Sigmoid colon (tissue), 7 donors: ENCODE measurements around the gene PCDHGB5. TPM values are rescaled to one million over a fixed set of nuclear protein-coding genes. Genes with fewer than 3 reads are reported as not detected.

Experiments
- DNase-seq: peaks from one replicate; pipeline ENCODE4 v3.0.0-alpha.2; 2019
- H3K27ac ChIP-seq, 4 donors: fragments of 200-600 bp; sonication (generic); one replicate each; pipeline ENCODE4 v1.5.1; 2016 to 2019; ENCODE audit warnings: mild to moderate bottlenecking in 1 of 4
- H3K27me3 ChIP-seq, 3 donors: fragments of 200-600 bp; sonication (generic); one replicate each; pipeline ENCODE4 v1.5.1; 2019; ENCODE audit warnings: mild to moderate bottlenecking in 1 of 3
- H3K36me3 ChIP-seq, 4 donors: fragments of 200-600 bp; sonication (generic); one replicate each; pipeline ENCODE4 v1.5.1; 2016 to 2019
- H3K4me1 ChIP-seq, 4 donors: fragments of 200-600 bp; sonication (generic); one replicate each; pipeline ENCODE4 v1.5.1; 2017 to 2019
- H3K4me3 ChIP-seq, 4 donors: fragments of 200-600 bp; sonication (generic); one replicate each; pipeline ENCODE4 v1.5.1; 2017 to 2019; ENCODE audit warnings: mild to moderate bottlenecking in 2 of 4, moderate library complexity in 1 of 4
- H3K9me3 ChIP-seq, 4 donors: fragments of 200-600 bp in 3 of 4; sonication (generic) in 3 of 4; one replicate each; pipeline versions ENCODE4 v1.5.1 to v1.6.1; 2013 to 2019
- CTCF ChIP-seq, 4 experiments: fragments of 450-650 bp in 3 of 4; fragments of 200-600 bp in 1 of 4; IDR thresholded peaks; one replicate each; pipeline ENCODE4 v1.5.1; 2016 to 2019; ENCODE audit warnings: antibody characterized with exemption in 4 of 4, mild to moderate bottlenecking in 3 of 4, moderate library complexity in 2 of 4
- EP300 ChIP-seq, 4 donors: sonication (generic); formaldehyde crosslinking; IDR thresholded peaks; one replicate each; pipeline ENCODE4 v1.6.1; 2017; ENCODE audit warnings: antibody characterized with exemption in 4 of 4
- POLR2A ChIP-seq, 2 donors: fragments of 450-650 bp; IDR thresholded peaks; one replicate each; pipeline ENCODE4 v1.6.1; 2016; ENCODE audit warnings: antibody characterized with exemption in 2 of 2, mild to moderate bottlenecking in 2 of 2, moderate library complexity in 2 of 2
- POLR2AphosphoS5 ChIP-seq, 4 donors: sonication (generic); formaldehyde crosslinking; IDR thresholded peaks; one replicate each; pipeline ENCODE4 v1.6.1; 2017; ENCODE audit warnings: antibody characterized with exemption in 4 of 4
- WGBS, 2 donors: extraction: QIAGEN DNeasy Blood & Tissue Kit; methylation state at CpG; one replicate each; pipeline ENCODE4 v1.1.7; 2013; 5-methylcytosine and 5-hydroxymethylcytosine counted together
- intact Hi-C: fragments of 100-400 bp; cut with DNase I; formaldehyde crosslinking; loops from one replicate; pipeline ENCODE4 v1.15.1; 2023
- polyA plus RNA-seq, 3 donors: library from polyadenylated mRNA; stranded (reverse); fragments of 200-250 nt; gene quantifications; one replicate each; pipeline ENCODE4 v1.2.3, GENCODE V29; 2013
- total RNA-seq, 4 donors: library from RNA; depleted of rRNA; stranded (reverse); fragments of >200 nt; gene quantifications; one replicate each; pipeline ENCODE4 v1.1.0, GENCODE V29; 2016
- donor health status: healthy with polysubstance abuse.
- donor health status: Bipolar disorder and iron deficiency.
- donor health status: healthy.

Gene PCDHGB5
- total and polyA plus RNA-seq, 7 donors: 0.23 to 16.6 (median 10.2) TPM; not detected in 1

- DNase-seq: no peak
- Histone ChIP-seq H3K4me3 (no peak overlapping the region), H3K36me3 (peaks cover 0 to 7% (median 2%) of the 10 kb centered on the region in 4 donors), H3K27me3 (no peaks in the 10 kb centered on the region), H3K4me1 (no peaks in the 10 kb centered on the region), H3K9me3 (peaks cover 21 to 70% (median 45%) of the 10 kb centered on the region in 4 donors), H3K27ac (no peak overlapping the region)
- TF ChIP-seq POLR2AphosphoS5 (IDR thresholded peaks at IDR 0.05) (no peak), EP300 (IDR thresholded peaks at IDR 0.05) (no peak), POLR2A (IDR thresholded peaks at IDR 0.05) (no peak), CTCF (IDR thresholded peaks at IDR 0.05) (no peak)
- intact Hi-C loops: no loop called here
- 88 to 93% methylated on average over 2 of the region's 2 CpGs for whole genome bisulfite sequencing, 2 donors
Observed at GRCh38 chr5:141437221-141437620, 39.5 kb downstream of the PCDHGB5 start.

GRCh38 chr5:141439411-141440141, 41.8 kb downstream of the PCDHGB5 start:
- H3K9me3 ChIP-seq: peaks cover 12 to 61% (median 34%) of the 10 kb centered on the region in 4 donors
- no peak for DNase-seq

GRCh38 chr5:141440341-141440740, 42.6 kb downstream of the PCDHGB5 start:
- TF ChIP-seq CTCF (IDR thresholded peaks at IDR 0.05): no peak
- TF ChIP-seq POLR2AphosphoS5 (IDR thresholded peaks at IDR 0.05): no peak
- no peak for TF ChIP-seq EP300 (IDR thresholded peaks at IDR 0.05)
- no peak for TF ChIP-seq POLR2A (IDR thresholded peaks at IDR 0.05)
- no peaks in the 10 kb centered on the region for H3K4me1 ChIP-seq
- intact Hi-C loops: no loop called here
- no peak for DNase-seq
- no peak overlapping the region for H3K4me3 ChIP-seq
- H3K9me3 ChIP-seq: peaks cover 12 to 62% (median 34%) of the 10 kb centered on the region in 4 donors
- H3K27ac ChIP-seq: no peak overlapping the region
- H3K27me3 ChIP-seq: no peaks in the 10 kb centered on the region
- H3K36me3 ChIP-seq: peaks cover 0 to 7% (median 2%) of the 10 kb centered on the region in 4 donors
- 93 to 96% methylated on average over 9 of the region's 9 CpGs for WGBS, 2 donors

More at GRCh38 chr5:141439411-141440141, 41.8 kb downstream of the PCDHGB5 start:
- Histone ChIP-seq H3K27ac (no peak overlapping the region), H3K4me3 (no peak overlapping the region), H3K4me1 (no peaks in the 10 kb centered on the region), H3K27me3 (no peaks in the 10 kb centered on the region), H3K36me3 (peaks cover 0 to 7% (median 2%) of the 10 kb centered on the region in 4 donors)
- intact Hi-C loops: no loop called here
- WGBS, 2 donors: 71 to 77% methylated on average over 10 of the region's 10 CpGs
- TF ChIP-seq POLR2A (IDR thresholded peaks at IDR 0.05): no peak
- TF ChIP-seq POLR2AphosphoS5 (IDR thresholded peaks at IDR 0.05): no peak
- TF ChIP-seq CTCF (IDR thresholded peaks at IDR 0.05): no peak
- no peak for TF ChIP-seq EP300 (IDR thresholded peaks at IDR 0.05)

GRCh38 chr5:141441571-141442170, 43.9 kb downstream of the PCDHGB5 start:
- Histone ChIP-seq H3K4me3 (no peak overlapping the region), H3K27ac (no peak overlapping the region), H3K4me1 (no peaks in the 10 kb centered on the region), H3K9me3 (peaks cover 12 to 56% (median 30%) of the 10 kb centered on the region in 4 donors), H3K36me3 (peaks cover 0 to 4% (median 0%) of the 10 kb centered on the region in 4 donors), H3K27me3 (no peaks in the 10 kb centered on the region)
- no peak for DNase-seq
- WGBS, 2 donors: 59 to 78% methylated on average over 50 of the region's 50 CpGs
- intact Hi-C loops: no loop called here
- TF ChIP-seq POLR2A (IDR thresholded peaks at IDR 0.05): no peak
- TF ChIP-seq POLR2AphosphoS5 (IDR thresholded peaks at IDR 0.05): no peak
- TF ChIP-seq CTCF (IDR thresholded peaks at IDR 0.05): no peak
- TF ChIP-seq EP300 (IDR thresholded peaks at IDR 0.05): no peak

Other genes starting within 250 kb of the PCDHGB5 start
Only the 30 nearest of the 37 such genes appear.
- 1 to 10 TPM; 2.1 to 6.2 (median 5.1) TPM for gene PCDHB9, start 210.8 kb upstream of the PCDHGB5 start, total RNA-seq
- under 1 TPM in 2 of 3 donors, not detected in 1; under 0.01 to 0.26 TPM for gene PCDHB9, start 210.8 kb upstream of the PCDHGB5 start, polyA plus RNA-seq
- gene PCDHB10, start 205.6 kb upstream of the PCDHGB5 start, total RNA-seq: 1 to 10 TPM; 3.9 to 6.2 (median 4.9) TPM
- gene PCDHB10, start 205.6 kb upstream of the PCDHGB5 start, polyA plus RNA-seq: under 1 TPM in 2 of 3 donors, not detected in 1; 0.60 to 0.80 TPM
- gene PCDHB11, start 198.3 kb upstream of the PCDHGB5 start, total RNA-seq: 1 to 10 TPM; 1.8 to 5.0 (median 3.6) TPM
- under 1 TPM in 1 of 3 donors, not detected in 2; 0.34 TPM for gene PCDHB11, start 198.3 kb upstream of the PCDHGB5 start, polyA plus RNA-seq
- 10 to 100 TPM in 1 of 4 donors, 1 to 10 TPM in 3; 4.3 to 10.2 (median 5.7) TPM for gene PCDHB12, start 189.2 kb upstream of the PCDHGB5 start, total RNA-seq
- gene PCDHB12, start 189.2 kb upstream of the PCDHGB5 start, polyA plus RNA-seq: under 1 TPM in 2 of 3 donors, not detected in 1; 0.34 to 0.60 TPM
- 1 to 10 TPM; 3.3 to 7.8 (median 6.1) TPM for gene PCDHB13, start 184.0 kb upstream of the PCDHGB5 start, total RNA-seq
- gene PCDHB13, start 184.0 kb upstream of the PCDHGB5 start, polyA plus RNA-seq: under 1 TPM in 2 of 3 donors, not detected in 1; 0.23 to 0.52 TPM
- 10 to 100 TPM in 1 of 4 donors, 1 to 10 TPM in 3; 6.3 to 10.5 (median 8.3) TPM for gene PCDHB14, start 174.6 kb upstream of the PCDHGB5 start, total RNA-seq
- 1 to 10 TPM in 1 of 3 donors, not detected in 2; 1.0 TPM for gene PCDHB14, start 174.6 kb upstream of the PCDHGB5 start, polyA plus RNA-seq
- 1 to 10 TPM; 2.9 to 7.3 (median 5.4) TPM for gene PCDHB15, start 152.6 kb upstream of the PCDHGB5 start, total RNA-seq
- gene PCDHB15, start 152.6 kb upstream of the PCDHGB5 start, polyA plus RNA-seq: under 1 TPM in 2 of 3 donors, not detected in 1; 0.23 to 0.93 TPM
- under 1 TPM in 2 of 4 donors, not detected in 2; 0.81 to 0.82 TPM for gene SLC25A2, start 93.9 kb upstream of the PCDHGB5 start, total RNA-seq
- under 1 TPM in 1 of 3 donors, not detected in 2; 0.35 TPM for gene SLC25A2, start 93.9 kb upstream of the PCDHGB5 start, polyA plus RNA-seq
- 10 to 100 TPM; 44.9 to 62.2 (median 48.1) TPM for gene TAF7, start 77.2 kb upstream of the PCDHGB5 start, total RNA-seq
- gene TAF7, start 77.2 kb upstream of the PCDHGB5 start, polyA plus RNA-seq: 10 to 100 TPM; 60.1 to 68.0 (median 62.7) TPM
- gene PCDHGA1, start 67.4 kb upstream of the PCDHGB5 start, total RNA-seq: 1 to 10 TPM in 3 of 4 donors, under 1 TPM in 1; 0.71 to 1.4 (median 1.1) TPM
- under 1 TPM in 1 of 3 donors, not detected in 2; 0.26 TPM for gene PCDHGA1, start 67.4 kb upstream of the PCDHGB5 start, polyA plus RNA-seq
- 1 to 10 TPM; 2.8 to 4.9 (median 3.8) TPM for gene PCDHGA2, start 59.2 kb upstream of the PCDHGB5 start, total RNA-seq
- under 1 TPM in 1 of 3 donors, not detected in 2; 0.47 TPM for gene PCDHGA2, start 59.2 kb upstream of the PCDHGB5 start, polyA plus RNA-seq
- 1 to 10 TPM; 1.5 to 4.4 (median 3.1) TPM for gene PCDHGA3, start 54.1 kb upstream of the PCDHGB5 start, total RNA-seq
- under 1 TPM in 2 of 3 donors, not detected in 1; 0.19 to 0.60 TPM for gene PCDHGA3, start 54.1 kb upstream of the PCDHGB5 start, polyA plus RNA-seq
- 1 to 10 TPM; 2.5 to 8.4 (median 4.1) TPM for gene PCDHGB1, start 47.8 kb upstream of the PCDHGB5 start, total RNA-seq
- gene PCDHGB1, start 47.8 kb upstream of the PCDHGB5 start, polyA plus RNA-seq: under 1 TPM in 1 of 3 donors, not detected in 2; 0.26 TPM
- 10 to 100 TPM in 1 of 4 donors, 1 to 10 TPM in 3; 5.0 to 11.3 (median 6.7) TPM for gene PCDHGA4, start 42.9 kb upstream of the PCDHGB5 start, total RNA-seq
- gene PCDHGA4, start 42.9 kb upstream of the PCDHGB5 start, polyA plus RNA-seq: under 1 TPM in 1 of 3 donors, not detected in 2; 0.47 TPM
- 10 to 100 TPM in 2 of 4 donors, 1 to 10 TPM in 2; 4.3 to 12.9 (median 8.0) TPM for gene PCDHGB2, start 38.0 kb upstream of the PCDHGB5 start, total RNA-seq
- under 1 TPM in 1 of 3 donors, not detected in 2; 0.51 TPM for gene PCDHGB2, start 38.0 kb upstream of the PCDHGB5 start, polyA plus RNA-seq
- gene PCDHGA5, start 33.8 kb upstream of the PCDHGB5 start, total RNA-seq: 1 to 10 TPM; 5.3 to 8.3 (median 7.2) TPM
- gene PCDHGA5, start 33.8 kb upstream of the PCDHGB5 start, polyA plus RNA-seq: under 1 TPM in 1 of 3 donors, not detected in 2; 0.57 TPM
- gene PCDHGB3, start 27.7 kb upstream of the PCDHGB5 start, total RNA-seq: 10 to 100 TPM in 1 of 4 donors, 1 to 10 TPM in 3; 6.1 to 16.1 (median 7.7) TPM
- under 1 TPM in 2 of 3 donors, not detected in 1; under 0.01 to 0.41 TPM for gene PCDHGB3, start 27.7 kb upstream of the PCDHGB5 start, polyA plus RNA-seq
- gene PCDHGA6, start 24.1 kb upstream of the PCDHGB5 start, total RNA-seq: 10 to 100 TPM in 2 of 4 donors, 1 to 10 TPM in 2; 5.4 to 13.6 (median 8.4) TPM
- under 1 TPM in 1 of 3 donors, not detected in 2; 0.85 TPM for gene PCDHGA6, start 24.1 kb upstream of the PCDHGB5 start, polyA plus RNA-seq
- gene PCDHGA7, start 15.2 kb upstream of the PCDHGB5 start, total RNA-seq: 10 to 100 TPM in 3 of 4 donors, 1 to 10 TPM in 1; 8.2 to 15.2 (median 10.9) TPM
- gene PCDHGA7, start 15.2 kb upstream of the PCDHGB5 start, polyA plus RNA-seq: under 1 TPM in 1 of 3 donors, not detected in 2; 0.42 TPM
- 1 to 10 TPM; 6.1 to 9.1 (median 7.5) TPM for gene PCDHGB4, start 10.2 kb upstream of the PCDHGB5 start, total RNA-seq
- under 1 TPM in 1 of 3 donors, not detected in 2; 0.54 TPM for gene PCDHGB4, start 10.2 kb upstream of the PCDHGB5 start, polyA plus RNA-seq
- gene PCDHGA8, start 5.3 kb upstream of the PCDHGB5 start, total RNA-seq: 1 to 10 TPM; 4.4 to 7.9 (median 6.6) TPM
- gene PCDHGA8, start 5.3 kb upstream of the PCDHGB5 start, polyA plus RNA-seq: under 1 TPM in 1 of 3 donors, not detected in 2; 0.16 TPM
- gene PCDHGA9, start 4.8 kb downstream of the PCDHGB5 start, total RNA-seq: 10 to 100 TPM in 3 of 4 donors, 1 to 10 TPM in 1; 7.5 to 15.8 (median 11.3) TPM
- under 1 TPM in 1 of 3 donors, not detected in 2; 0.79 TPM for gene PCDHGA9, start 4.8 kb downstream of the PCDHGB5 start, polyA plus RNA-seq
- 10 to 100 TPM in 3 of 4 donors, 1 to 10 TPM in 1; 8.9 to 15.0 (median 12.1) TPM for gene PCDHGB6, start 10.1 kb downstream of the PCDHGB5 start, total RNA-seq
- gene PCDHGB6, start 10.1 kb downstream of the PCDHGB5 start, polyA plus RNA-seq: 1 to 10 TPM in 1 of 3 donors, not detected in 2; 1.2 TPM
- gene PCDHGA10, start 15.0 kb downstream of the PCDHGB5 start, total RNA-seq: 10 to 100 TPM in 2 of 4 donors, 1 to 10 TPM in 2; 6.1 to 11.5 (median 9.0) TPM
- gene PCDHGA10, start 15.0 kb downstream of the PCDHGB5 start, polyA plus RNA-seq: 1 to 10 TPM in 1 of 3 donors, under 1 TPM in 2; 0.23 to 1.0 (median 0.60) TPM
- gene PCDHGB7, start 19.7 kb downstream of the PCDHGB5 start, total RNA-seq: 10 to 100 TPM; 16.1 to 19.4 (median 17.6) TPM
- 1 to 10 TPM in 1 of 3 donors, under 1 TPM in 1, not detected in 1; 0.60 to 2.4 TPM for gene PCDHGB7, start 19.7 kb downstream of the PCDHGB5 start, polyA plus RNA-seq
- gene PCDHGA11, start 23.1 kb downstream of the PCDHGB5 start, total RNA-seq: 10 to 100 TPM in 1 of 4 donors, 1 to 10 TPM in 3; 6.1 to 10.8 (median 8.1) TPM
- gene PCDHGA11, start 23.1 kb downstream of the PCDHGB5 start, polyA plus RNA-seq: under 1 TPM in 1 of 3 donors, not detected in 2; 0.89 TPM
- gene PCDHGA12, start 32.6 kb downstream of the PCDHGB5 start, total RNA-seq: 10 to 100 TPM in 2 of 4 donors, 1 to 10 TPM in 2; 5.4 to 14.1 (median 11.3) TPM
- under 1 TPM in 1 of 3 donors, not detected in 2; 0.80 TPM for gene PCDHGA12, start 32.6 kb downstream of the PCDHGB5 start, polyA plus RNA-seq
- 10 to 100 TPM; 31.4 to 47.8 (median 39.4) TPM for gene PCDHGC3, start 78.0 kb downstream of the PCDHGB5 start, total RNA-seq
- 10 to 100 TPM in 2 of 3 donors, 1 to 10 TPM in 1; 5.1 to 24.1 (median 23.4) TPM for gene PCDHGC3, start 78.0 kb downstream of the PCDHGB5 start, polyA plus RNA-seq
- gene PCDHGC4, start 87.1 kb downstream of the PCDHGB5 start, total RNA-seq: 1 to 10 TPM; 2.5 to 8.6 (median 5.2) TPM
- gene PCDHGC4, start 87.1 kb downstream of the PCDHGB5 start, polyA plus RNA-seq: under 1 TPM in 1 of 3 donors, not detected in 2; 0.47 TPM
- 1 to 10 TPM; 1.1 to 5.6 (median 3.6) TPM for gene PCDHGC5, start 91.1 kb downstream of the PCDHGB5 start, total RNA-seq
- under 1 TPM in 2 of 3 donors, not detected in 1; 0.26 to 0.60 TPM for gene PCDHGC5, start 91.1 kb downstream of the PCDHGB5 start, polyA plus RNA-seq